Mesothelial cell of epicardium (in vitro differentiated cells): Measurements from ENCODE around the gene FXYD2. TPM values are rescaled to one million over a fixed set of nuclear protein-coding genes. Genes with fewer than 3 reads are reported as not detected.

Experiments used
- DNase-seq, 2 experiments: peaks; one replicate each; pipeline ENCODE4 v3.0.0; 2021; ENCODE audit warnings: low spot score in 2 of 2; ENCODE audit not compliant: unreplicated experiment in 2 of 2
- H3K27ac Mint-ChIP-seq: 2 replicates; pipeline ENCODE4 v1.8.0; 2021; ENCODE audit warnings: mixed read lengths
- H3K27me3 Mint-ChIP-seq: 2 replicates; pipeline ENCODE4 v1.8.0; 2021; ENCODE audit warnings: low read depth, mixed read lengths
- H3K36me3 Mint-ChIP-seq: 2 replicates; pipeline ENCODE4 v1.8.0; 2021; ENCODE audit warnings: mixed read lengths
- H3K4me1 Mint-ChIP-seq: 2 replicates; pipeline ENCODE4 v1.8.0; 2021; ENCODE audit warnings: mixed read lengths
- H3K4me3 Mint-ChIP-seq: 2 replicates; pipeline ENCODE4 v1.8.0; 2021; ENCODE audit warnings: mild to moderate bottlenecking, moderate library complexity, mixed read lengths
- H3K9me3 Mint-ChIP-seq: 2 replicates; pipeline ENCODE4 v1.8.0; 2021; ENCODE audit warnings: mixed read lengths
- CTCF ChIP-seq: fragments of 200-600 bp; sonication (generic); IDR thresholded peaks from one replicate; pipeline ENCODE4 v1.5.0; 2021; ENCODE audit warnings: antibody characterized with exemption; ENCODE audit not compliant: unreplicated experiment
- total RNA-seq: library from RNA; stranded (reverse); gene quantifications from 3 replicates; pipeline ENCODE4 v1.2.1, GENCODE V29; 2021

The FXYD2 gene
- total RNA-seq, 1 donor from 2014 or later, result 6.3 TPM

GRCh38 chr11:117794772-117795629 lies 29.5 kb downstream of the FXYD2 start:
- H3K4me1 Mint-ChIP-seq, result peaks cover 18% of the 10 kb centered on the region
- H3K27ac Mint-ChIP-seq, result no peak overlapping the region
- TF ChIP-seq CTCF, result no peak
- H3K36me3 Mint-ChIP-seq, result no peaks in the 10 kb centered on the region
- no peak for DNase-seq
- peak overlapping the region; percentile 51 for H3K4me3 Mint-ChIP-seq
- no peaks in the 10 kb centered on the region for H3K9me3 Mint-ChIP-seq
- peaks cover 97% of the 10 kb centered on the region for H3K27me3 Mint-ChIP-seq

- H3K4me3 Mint-ChIP-seq, result no peak overlapping the region
Observed at GRCh38 chr11:117794135-117794534, 30.4 kb downstream of the FXYD2 start.

GRCh38 chr11:117793583-117793982 lies 31.0 kb downstream of the FXYD2 start:
- Mint-ChIP-seq H3K4me1 (peaks cover 18% of the 10 kb centered on the region), H3K9me3 (no peaks in the 10 kb centered on the region), H3K27ac (no peak overlapping the region), H3K36me3 (no peaks in the 10 kb centered on the region), H3K27me3 (peaks cover 97% of the 10 kb centered on the region), H3K4me3 (no peak overlapping the region)
- no peak for TF ChIP-seq CTCF
- DNase-seq, result no peak

More at GRCh38 chr11:117794135-117794534, 30.4 kb downstream of the FXYD2 start:
- Mint-ChIP-seq H3K27ac (no peak overlapping the region), H3K9me3 (no peaks in the 10 kb centered on the region), H3K4me1 (peaks cover 18% of the 10 kb centered on the region), H3K27me3 (peaks cover 97% of the 10 kb centered on the region), H3K36me3 (no peaks in the 10 kb centered on the region)
- DNase-seq, result no peak
- no peak for TF ChIP-seq CTCF

GRCh38 chr11:117792992-117793391 lies 31.6 kb downstream of the FXYD2 start:
- no peak for TF ChIP-seq CTCF
- Mint-ChIP-seq H3K4me3 (no peak overlapping the region), H3K4me1 (peaks cover 18% of the 10 kb centered on the region), H3K9me3 (no peaks in the 10 kb centered on the region), H3K36me3 (no peaks in the 10 kb centered on the region), H3K27me3 (peaks cover 97% of the 10 kb centered on the region), H3K27ac (no peak overlapping the region)
- DNase-seq, result no peak

- H3K4me3 Mint-ChIP-seq, result no peak overlapping the region
- no peak for DNase-seq
- peaks cover 97% of the 10 kb centered on the region for H3K27me3 Mint-ChIP-seq
- no peak overlapping the region for H3K27ac Mint-ChIP-seq
- H3K4me1 Mint-ChIP-seq, result peaks cover 14% of the 10 kb centered on the region
- TF ChIP-seq CTCF, result no peak
- no peaks in the 10 kb centered on the region for H3K36me3 Mint-ChIP-seq
- H3K9me3 Mint-ChIP-seq, result no peaks in the 10 kb centered on the region
Observed at GRCh38 chr11:117792241-117792640, 32.3 kb downstream of the FXYD2 start.
